ENCODE measurements around the gene TMEM123.

TMEM123 gene

GRCh38 chr11:102387043-102387781, 65.4 kb downstream of the TMEM123 start:
- TF ChIP-seq FOXM1 (IDR thresholded peaks at IDR 0.05; ENCODE audit: borderline replicate concordance, low read depth) (no peak), CEBPB (IDR thresholded peaks at IDR 0.05) (no peak)

DNA sequence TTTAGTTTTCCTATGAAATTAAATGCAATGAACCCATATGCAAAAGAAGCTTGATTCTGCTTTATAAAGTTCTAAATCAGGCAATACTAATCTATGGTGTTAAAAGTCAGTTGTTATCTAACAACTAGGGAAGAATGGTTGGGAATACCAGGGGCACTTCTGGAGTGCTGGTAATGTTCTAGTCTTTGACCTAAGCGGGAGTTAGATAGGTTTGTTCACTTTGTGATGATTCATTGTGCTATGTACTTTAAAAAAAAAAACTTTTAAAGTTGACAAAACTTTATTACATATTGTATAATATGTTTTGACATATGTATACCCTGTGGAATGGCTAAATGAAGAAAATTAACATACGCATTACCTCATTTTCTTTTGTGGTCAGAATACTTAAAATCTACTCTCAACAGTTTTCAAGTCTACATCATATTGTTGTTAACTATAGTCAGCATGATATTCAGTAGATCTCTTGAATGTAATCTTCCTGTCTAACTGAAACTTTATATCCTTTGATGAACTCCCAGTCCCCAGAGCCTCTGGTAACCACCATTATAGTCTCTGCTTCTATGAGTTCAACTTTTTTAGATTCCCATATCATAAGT, 66.3 kb downstream of the TMEM123 start:
- no peak for TF ChIP-seq CREB1 (IDR thresholded peaks at IDR 0.05; ENCODE audit: low read depth)
- TF ChIP-seq TEAD4 (IDR thresholded peaks at IDR 0.05): no peak
- no peak for TF ChIP-seq EP300 (IDR thresholded peaks at IDR 0.05; ENCODE audit: borderline replicate concordance)
- TF ChIP-seq TCF12 (IDR thresholded peaks at IDR 0.05; ENCODE audit: low read depth): no peak
- no peak for TF ChIP-seq TAF1 (IDR thresholded peaks at IDR 0.05; ENCODE audit: low read depth)
- TF ChIP-seq REST (IDR thresholded peaks at IDR 0.05; ENCODE audit: low read depth): no peak
- no peak for TF ChIP-seq CEBPB (IDR thresholded peaks at IDR 0.05)
- TF ChIP-seq YY1 (IDR thresholded peaks at IDR 0.05; ENCODE audit: low read depth): no peak
- no peak for TF ChIP-seq NFIC (IDR thresholded peaks at IDR 0.05)
- TF ChIP-seq FOXM1 (IDR thresholded peaks at IDR 0.05; ENCODE audit: borderline replicate concordance, low read depth): no peak
- TF ChIP-seq, protein P1, sequence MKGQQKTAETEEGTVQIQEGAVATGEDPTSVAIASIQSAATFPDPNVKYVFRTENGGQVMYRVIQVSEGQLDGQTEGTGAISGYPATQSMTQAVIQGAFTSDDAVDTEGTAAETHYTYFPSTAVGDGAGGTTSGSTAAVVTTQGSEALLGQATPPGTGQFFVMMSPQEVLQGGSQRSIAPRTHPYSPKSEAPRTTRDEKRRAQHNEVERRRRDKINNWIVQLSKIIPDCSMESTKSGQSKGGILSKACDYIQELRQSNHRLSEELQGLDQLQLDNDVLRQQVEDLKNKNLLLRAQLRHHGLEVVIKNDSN (IDR thresholded peaks at IDR 0.05): no peak
- no peak for TF ChIP-seq RAD21 (IDR thresholded peaks at IDR 0.05; ENCODE audit: low read depth)

DNA sequence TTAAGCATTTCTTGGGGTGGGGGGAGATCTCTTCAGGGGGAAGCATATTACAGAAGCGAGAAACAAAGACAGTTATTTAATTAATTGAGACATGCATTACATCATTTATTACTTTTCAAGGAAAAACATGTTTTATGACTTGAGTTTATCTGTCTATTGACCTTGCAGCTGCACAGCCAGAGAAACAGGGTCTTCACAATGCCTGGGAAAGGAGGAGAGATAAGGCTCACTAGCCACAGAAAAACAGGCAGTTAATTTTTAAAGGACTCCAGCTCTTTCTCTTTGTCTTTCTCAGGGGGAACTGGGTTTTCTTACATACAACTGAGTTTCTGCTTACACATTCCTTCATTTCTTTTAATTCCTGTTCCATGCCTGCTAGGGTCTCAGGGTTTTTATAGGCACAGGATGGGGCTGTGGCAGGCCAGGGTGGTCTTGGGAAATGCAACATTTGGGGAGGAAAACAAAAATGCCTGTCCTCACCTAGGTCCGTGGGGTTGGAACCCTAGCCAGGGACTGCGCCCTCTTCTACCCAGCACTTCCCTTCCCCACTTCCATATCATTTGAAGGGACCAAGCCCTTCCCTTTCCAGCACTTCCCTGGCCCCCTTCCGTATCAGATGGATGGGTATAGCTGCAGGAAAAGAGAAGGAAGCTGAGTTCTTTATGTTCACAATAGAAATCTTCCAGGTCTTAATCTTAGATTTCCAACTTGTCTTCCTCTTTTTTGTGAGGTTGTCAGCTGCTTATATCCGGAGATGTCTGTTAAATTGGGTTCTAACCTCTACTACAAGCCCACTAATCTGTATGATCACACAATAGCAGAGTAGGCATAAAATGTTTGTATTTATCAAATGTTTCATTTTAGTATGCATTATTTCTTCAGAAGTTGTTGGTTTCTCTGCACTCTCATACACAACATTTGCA, 67.2 kb downstream of the TMEM123 start:
- no peak for TF ChIP-seq TEAD4 (IDR thresholded peaks at IDR 0.05)
- TF ChIP-seq TCF12 (IDR thresholded peaks at IDR 0.05; ENCODE audit: low read depth): no peak
- TF ChIP-seq, protein P1 (IDR thresholded peaks at IDR 0.05): no peak
- no peak for TF ChIP-seq ZBTB7A (IDR thresholded peaks at IDR 0.05; ENCODE audit: low read depth)
- TF ChIP-seq YY1 (IDR thresholded peaks at IDR 0.05; ENCODE audit: low read depth): no peak
- no peak for TF ChIP-seq TAF1 (IDR thresholded peaks at IDR 0.05; ENCODE audit: low read depth)
- no peak for TF ChIP-seq NFIC (IDR thresholded peaks at IDR 0.05)
- TF ChIP-seq CREB1 (IDR thresholded peaks at IDR 0.05; ENCODE audit: low read depth): no peak
- no peak for TF ChIP-seq EGR1 (IDR thresholded peaks at IDR 0.05)
- TF ChIP-seq RAD21 (IDR thresholded peaks at IDR 0.05; ENCODE audit: low read depth): no peak
- no peak for TF ChIP-seq CEBPB (IDR thresholded peaks at IDR 0.05)
- TF ChIP-seq, protein P2, sequence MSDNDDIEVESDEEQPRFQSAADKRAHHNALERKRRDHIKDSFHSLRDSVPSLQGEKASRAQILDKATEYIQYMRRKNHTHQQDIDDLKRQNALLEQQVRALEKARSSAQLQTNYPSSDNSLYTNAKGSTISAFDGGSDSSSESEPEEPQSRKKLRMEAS (IDR thresholded peaks at IDR 0.05): no peak

GRCh38 chr11:102384419-102385079, 68.0 kb downstream of the TMEM123 start:
- no peak for TF ChIP-seq EGR1 (IDR thresholded peaks at IDR 0.05)

DNA sequence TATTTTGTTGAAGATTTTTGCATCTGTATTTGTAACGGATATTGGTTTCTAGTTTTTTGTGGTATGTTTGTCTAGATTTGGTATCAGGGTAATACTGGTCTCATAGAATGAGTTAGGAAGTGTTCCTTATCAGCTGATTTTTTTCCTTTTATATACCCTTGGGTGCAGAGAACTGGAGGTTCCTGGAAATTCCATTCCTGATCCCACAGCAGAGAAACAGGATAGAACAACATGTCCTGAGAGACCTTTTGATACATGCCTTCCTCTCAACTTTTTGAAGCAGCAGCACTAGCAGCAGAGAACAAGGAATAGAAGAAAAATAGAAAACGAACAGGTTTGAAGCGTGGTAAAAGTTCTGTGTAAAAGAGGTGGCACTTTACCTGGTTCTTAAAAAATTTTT, 68.7 kb downstream of the TMEM123 start:
- TF ChIP-seq CREB1 (IDR thresholded peaks at IDR 0.05; ENCODE audit: low read depth) (no peak), TAF1 (IDR thresholded peaks at IDR 0.05; ENCODE audit: low read depth) (no peak), FOXM1 (IDR thresholded peaks at IDR 0.05; ENCODE audit: borderline replicate concordance, low read depth) (no peak), EGR1 (IDR thresholded peaks at IDR 0.05) (no peak)

GRCh38 chr11:102382384-102382783, 70.2 kb downstream of the TMEM123 start:
- TF ChIP-seq TAF1 (IDR thresholded peaks at IDR 0.05; ENCODE audit: low read depth) (no peak), RAD21 (IDR thresholded peaks at IDR 0.05; ENCODE audit: low read depth) (no peak), ZBTB7A (IDR thresholded peaks at IDR 0.05; ENCODE audit: low read depth) (no peak), CEBPB (IDR thresholded peaks at IDR 0.05) (no peak), FOXM1 (IDR thresholded peaks at IDR 0.05; ENCODE audit: borderline replicate concordance, low read depth) (no peak)

GRCh38 chr11:102378818-102379217, 73.7 kb downstream of the TMEM123 start:
- TF ChIP-seq CREB1 (IDR thresholded peaks at IDR 0.05; ENCODE audit: low read depth): no peak
- no peak for TF ChIP-seq TEAD4 (IDR thresholded peaks at IDR 0.05)
- TF ChIP-seq, protein P1 (IDR thresholded peaks at IDR 0.05): no peak
- TF ChIP-seq NFIC (IDR thresholded peaks at IDR 0.05): no peak
- TF ChIP-seq EP300 (IDR thresholded peaks at IDR 0.05; ENCODE audit: borderline replicate concordance): no peak

All from Ishikawa (cell line).